GM21360 (cell line): ENCODE measurements around the gene PRUNE2.
"Not testable (repeated sequence)": the region's sequence is repeated elsewhere in the genome, so short reads cannot be mapped to it uniquely, and the experiment has no call there.

ENCODE experiments used
- ATAC-seq: cut with Tn5 transposase; IDR thresholded peaks from one replicate; pipeline ENCODE4 v1.9.1; 2021; ENCODE audit warnings: mild to moderate bottlenecking, moderate library complexity; ENCODE audit not compliant: unreplicated experiment

Gene PRUNE2

GRCh38 chr9:76676857-76677256, 229.1 kb downstream of the PRUNE2 start:
- ATAC-seq: no peak

- ATAC-seq: no peak
Observed at GRCh38 chr9:76667521-76667957, 238.4 kb downstream of the PRUNE2 start.

GRCh38 chr9:76665966-76666365, 239.9 kb downstream of the PRUNE2 start:
- ATAC-seq: not testable (repeated sequence)

DNA sequence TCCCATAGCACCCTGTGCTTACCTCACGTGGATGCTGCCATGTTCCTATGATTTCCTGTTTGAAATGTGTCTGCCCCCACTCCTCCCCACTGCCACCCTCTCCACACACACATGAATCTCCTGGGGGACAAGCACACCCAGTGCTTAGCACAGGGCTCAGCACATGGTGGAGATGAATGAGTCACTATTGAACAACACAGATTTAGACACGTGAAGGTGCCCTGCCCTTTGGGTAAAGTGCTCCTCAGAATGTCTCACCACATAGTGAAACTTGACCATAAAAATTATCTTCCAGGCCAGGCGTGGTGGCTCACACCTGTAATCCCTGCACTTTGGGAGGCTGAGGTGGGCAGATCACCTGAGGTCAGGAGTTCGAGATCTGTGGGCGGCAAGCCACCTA, 240.5 kb downstream of the PRUNE2 start:
- ATAC-seq: no peak

DNA sequence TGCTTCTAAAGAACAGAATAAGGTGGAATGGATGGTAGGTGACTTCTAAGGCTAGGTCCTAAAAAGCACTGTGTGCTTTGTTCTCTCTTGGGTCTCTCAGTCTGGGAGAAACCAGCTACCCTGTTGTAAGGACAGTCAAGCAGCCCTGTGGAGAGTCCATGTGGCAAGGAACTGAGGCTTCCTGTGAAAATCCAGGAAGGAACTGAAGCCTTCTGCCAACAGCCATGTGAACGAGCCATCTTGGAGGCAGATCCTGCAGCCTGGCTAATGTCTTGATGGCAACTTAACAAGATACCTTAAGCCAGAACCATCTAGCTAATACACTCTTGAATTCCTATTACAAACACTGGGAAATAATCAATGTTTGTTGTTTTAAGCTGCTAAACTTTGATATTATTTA, 241.8 kb downstream of the PRUNE2 start:
- ATAC-seq: no peak

DNA sequence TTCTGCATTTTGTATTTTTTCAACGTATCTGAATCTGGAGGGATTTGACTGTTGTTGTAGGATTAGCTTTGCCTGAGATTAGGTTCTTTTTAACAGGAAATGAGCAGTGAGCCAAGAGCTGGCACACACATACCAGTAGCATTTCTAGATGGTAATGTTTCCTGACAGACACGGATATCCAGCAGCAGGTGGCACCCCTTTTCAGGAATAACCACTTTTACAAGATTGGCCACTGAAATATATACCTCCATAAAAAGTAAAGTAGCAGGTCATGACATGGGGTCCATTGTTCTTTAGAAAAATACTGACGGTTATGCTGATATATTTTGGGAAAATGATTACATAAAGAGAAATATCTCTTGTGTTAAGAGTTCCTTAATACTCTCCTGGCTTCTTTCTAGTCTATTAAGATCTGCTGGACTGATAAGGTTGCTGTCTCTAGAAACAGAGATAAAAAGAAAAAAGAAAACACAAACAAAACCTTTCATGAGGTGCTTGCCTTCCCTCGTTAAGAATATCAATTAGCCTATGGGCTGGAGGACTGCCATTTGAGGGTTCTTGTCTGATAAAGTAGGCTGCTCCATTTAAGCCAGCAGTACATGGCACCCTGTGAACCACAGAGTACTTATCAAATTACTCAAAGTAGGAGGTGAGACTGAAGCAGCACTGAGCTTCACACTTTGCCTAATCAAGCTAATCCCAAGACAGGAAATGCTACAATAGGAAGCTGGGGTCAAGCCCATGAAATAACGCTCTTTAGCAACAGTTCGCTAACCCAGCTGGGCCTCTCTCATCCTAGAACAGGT, 243.2 kb downstream of the PRUNE2 start:
- no peak for ATAC-seq

DNA sequence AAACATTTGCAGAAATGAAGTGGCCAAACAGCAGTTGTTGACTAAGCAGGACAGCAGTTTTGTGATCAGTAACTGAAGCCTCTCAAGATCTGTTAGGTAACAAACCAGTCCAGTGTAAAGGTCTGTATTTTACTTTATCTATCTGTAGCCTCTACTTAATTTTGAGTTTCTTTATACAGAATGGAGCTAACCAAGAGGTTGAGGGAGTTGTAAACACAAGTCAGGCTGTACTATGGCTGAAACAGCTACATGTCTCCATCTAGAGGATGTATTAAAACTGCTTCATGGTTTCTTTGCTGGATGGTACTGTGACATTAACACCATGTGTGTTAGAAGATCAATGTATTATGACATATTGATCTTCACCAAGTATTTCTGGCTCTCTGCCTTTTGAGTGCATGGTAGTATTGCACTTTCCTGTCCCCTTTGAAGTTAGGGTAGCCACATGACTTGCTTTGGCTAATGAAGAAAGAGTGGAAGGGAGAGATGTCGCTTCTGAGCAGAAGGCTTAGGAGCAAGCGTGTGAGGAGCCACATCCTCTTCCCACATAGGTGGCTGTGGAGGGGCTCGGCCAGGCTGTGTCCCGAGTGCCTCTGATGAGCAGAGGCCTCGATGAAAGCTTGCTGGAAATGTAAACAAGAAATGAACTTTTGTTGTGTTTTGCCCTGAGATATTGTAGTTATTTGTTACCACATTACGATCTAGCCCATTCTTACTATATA, 247.2 kb downstream of the PRUNE2 start:
- peak; percentile 87 for ATAC-seq

- ATAC-seq: no peak
Observed at GRCh38 chr9:76657265-76657664, 248.6 kb downstream of the PRUNE2 start.

GRCh38 chr9:76655971-76656370, 249.9 kb downstream of the PRUNE2 start:
- no peak for ATAC-seq

DNA sequence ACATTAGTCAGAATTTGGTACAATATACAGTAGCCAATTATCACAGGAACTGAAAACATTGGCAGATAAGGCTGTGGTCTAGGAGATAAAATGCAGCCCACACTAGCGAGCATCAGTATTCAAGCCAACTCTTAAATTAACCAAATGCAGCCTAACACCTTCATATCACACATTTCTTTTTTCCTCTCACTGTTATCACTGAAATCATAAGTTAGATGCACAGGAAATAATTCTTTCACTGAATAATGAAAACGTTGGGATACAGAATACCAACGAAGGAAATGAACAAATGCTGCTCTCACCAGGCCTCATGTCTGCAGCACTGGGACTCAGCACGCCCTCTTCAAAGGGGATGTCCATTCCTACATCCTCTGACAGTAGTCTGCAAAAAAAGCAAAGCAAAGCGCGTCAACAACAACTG, 250.8 kb downstream of the PRUNE2 start:
- ATAC-seq: no peak

GRCh38 chr9:76654575-76654974, 251.3 kb downstream of the PRUNE2 start:
- ATAC-seq: no peak

GRCh38 chr9:76654051-76654461, 251.9 kb downstream of the PRUNE2 start:
- ATAC-seq: no peak

DNA sequence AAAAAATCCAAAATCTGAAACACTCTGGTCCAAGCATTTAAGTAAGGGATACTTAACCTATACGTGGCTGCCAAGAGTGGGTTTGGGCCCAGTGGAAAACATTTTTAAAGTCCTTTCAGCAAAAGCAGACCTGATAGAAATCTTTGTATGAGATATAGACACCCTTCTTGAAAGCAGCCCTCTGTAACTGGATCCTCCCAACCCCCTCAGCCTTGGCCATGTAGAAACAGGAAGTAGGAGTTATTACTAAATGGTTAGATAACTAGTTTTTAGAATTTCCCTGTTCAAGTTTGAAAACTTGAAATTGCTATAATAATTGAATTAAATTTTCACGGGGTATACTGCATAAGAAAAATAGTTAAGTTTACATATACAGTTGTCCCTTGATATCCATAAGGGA, 253.0 kb downstream of the PRUNE2 start:
- ATAC-seq: no peak

DNA sequence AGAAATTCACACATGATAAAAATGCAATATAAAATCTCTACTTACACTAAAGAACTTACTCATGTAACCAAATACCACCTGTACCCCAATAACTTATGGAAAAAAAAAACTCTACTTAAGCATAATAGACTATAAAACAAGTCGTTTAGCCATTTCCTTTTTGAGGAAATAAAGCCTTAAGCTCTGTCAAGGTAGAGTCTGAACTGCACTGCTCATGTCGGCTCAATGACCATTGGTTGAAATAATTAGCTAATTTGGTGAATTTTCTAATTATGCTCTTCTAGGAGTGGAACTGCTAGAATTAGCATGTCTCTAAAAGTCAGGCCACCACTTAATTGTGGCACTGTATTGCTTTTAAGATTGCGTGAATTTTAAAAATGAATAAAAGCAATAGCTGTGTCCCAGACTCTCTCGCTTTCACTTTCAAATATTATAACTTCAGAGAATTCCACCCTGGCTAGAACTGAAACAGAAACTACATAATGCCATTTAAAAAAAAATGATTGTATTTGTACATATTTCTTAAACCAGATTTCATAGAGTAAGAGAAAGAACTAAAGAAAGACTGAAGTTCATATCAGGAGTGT, 254.7 kb downstream of the PRUNE2 start:
- ATAC-seq: peak; percentile 55

DNA sequence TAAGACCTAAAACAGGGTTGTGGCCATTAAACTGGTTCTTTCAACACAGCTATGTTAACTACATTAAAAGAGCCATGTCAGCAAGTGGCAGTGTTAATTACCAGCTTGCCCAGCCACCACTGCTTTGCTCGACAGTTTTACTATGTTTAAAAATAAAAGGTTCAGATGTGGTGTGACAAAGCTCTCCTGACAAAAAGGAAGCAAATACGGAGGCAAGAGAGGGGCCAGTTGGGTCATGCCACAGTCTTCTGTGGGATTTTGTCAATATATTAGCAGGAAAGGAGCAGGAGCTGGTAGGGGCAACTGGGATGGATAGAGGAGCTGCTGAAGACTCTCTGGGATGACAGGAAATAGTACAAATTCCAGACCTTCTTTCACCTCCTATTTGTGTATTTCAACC, 255.2 kb downstream of the PRUNE2 start:
- ATAC-seq: no peak

- no peak for ATAC-seq
Observed at GRCh38 chr9:76649894-76650293, 256.0 kb downstream of the PRUNE2 start.

DNA sequence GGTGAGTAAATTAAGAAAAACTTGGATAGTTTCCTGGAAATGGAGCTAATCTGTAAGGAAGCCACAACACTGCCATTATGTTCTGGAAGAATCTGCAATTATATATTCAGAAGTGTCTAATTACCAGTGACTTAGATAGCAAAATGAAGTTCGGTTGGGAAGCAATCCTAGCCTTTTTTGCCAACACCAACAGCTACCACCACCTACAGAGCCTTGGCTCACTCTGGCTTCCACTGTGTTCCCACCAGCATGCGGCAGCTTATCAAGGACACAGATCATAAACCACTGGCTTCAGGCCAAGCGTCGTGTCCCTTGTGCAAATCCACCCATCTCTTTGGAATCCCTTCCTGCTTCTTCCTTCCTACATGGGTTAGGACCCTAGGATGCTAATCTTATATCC, 259.7 kb downstream of the PRUNE2 start:
- ATAC-seq: no peak

- ATAC-seq: no peak
Observed at GRCh38 chr9:76644647-76645250, 261.2 kb downstream of the PRUNE2 start.

- ATAC-seq: peak; percentile 22
Observed at GRCh38 chr9:76644171-76644570, 261.7 kb downstream of the PRUNE2 start.

DNA sequence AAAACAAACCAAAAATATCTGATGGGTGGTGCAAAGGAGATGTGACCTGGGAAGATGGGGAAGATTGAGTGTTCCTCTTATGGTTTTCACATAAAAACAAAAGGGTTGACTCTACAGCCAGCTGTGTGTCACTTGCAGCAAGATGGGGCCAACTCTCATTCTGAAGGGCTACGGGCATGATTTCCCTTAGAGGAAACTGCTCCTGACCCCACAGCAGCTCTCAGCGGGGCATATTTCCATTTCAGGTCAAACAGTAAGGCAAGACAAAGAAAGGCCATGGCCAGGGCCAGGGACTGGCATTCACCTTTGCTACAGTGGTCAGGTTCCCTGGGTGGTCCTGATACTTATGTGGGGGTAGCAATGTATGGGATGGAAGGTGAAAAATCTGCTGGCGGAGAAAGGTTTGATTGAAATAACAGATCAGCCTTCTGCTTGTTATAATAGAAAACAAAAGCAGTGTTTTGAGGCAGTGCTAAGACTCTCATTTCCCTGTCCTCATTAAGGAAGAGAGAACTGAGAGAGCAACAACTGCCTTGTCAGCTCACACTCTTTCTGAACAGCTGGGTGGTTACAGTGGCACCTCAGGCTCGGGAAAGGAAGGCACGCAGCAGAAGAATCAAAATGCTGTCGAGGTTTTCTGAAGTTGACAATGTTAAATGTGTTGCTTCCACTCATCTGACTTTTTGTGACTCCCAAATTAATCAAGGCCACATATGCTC, 262.4 kb downstream of the PRUNE2 start:
- ATAC-seq: peak; percentile 98

- no peak for ATAC-seq
Observed at GRCh38 chr9:76642701-76643209, 263.2 kb downstream of the PRUNE2 start.
